ENCODE measurements around the gene ZNF808.
"Not testable (repeated sequence)": the region's sequence is repeated elsewhere in the genome, so short reads cannot be mapped to it uniquely, and the experiment has no call there.

GRCh38 chr19:52541176-52541575 lies 13.7 kb downstream of the ZNF808 start:
- TF ChIP-seq CTCF, POLR2A (IDR thresholded peaks at IDR 0.05): not testable (repeated sequence)
